ENCODE data around the gene HRH2.
"Not testable (repeated sequence)": the region's sequence is repeated elsewhere in the genome, so short reads cannot be mapped to it uniquely, and the experiment has no call there.

Gene HRH2

DNA sequence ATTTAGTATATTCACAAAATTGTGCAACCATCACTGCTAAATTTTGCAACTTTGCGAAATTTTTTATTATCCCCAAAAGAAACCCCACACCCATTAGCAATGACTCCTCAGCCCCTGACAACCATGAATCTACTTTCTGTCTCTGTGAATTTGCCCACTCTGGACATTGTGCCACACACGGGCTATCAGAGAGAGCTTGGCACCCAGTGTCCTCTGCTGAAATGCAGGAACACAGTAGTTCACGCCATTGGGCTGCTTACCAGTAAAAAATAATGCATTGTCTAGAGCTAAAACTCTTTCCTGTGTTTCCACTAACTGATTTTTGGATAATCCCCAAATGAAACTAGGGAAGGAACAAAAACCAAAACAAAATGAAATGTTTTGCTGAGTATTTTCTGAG is 60.0 kb downstream of the HRH2 start:
- DNase-seq: no peak

GRCh38 chr5:175718401-175719108 is 60.7 kb downstream of the HRH2 start:
- DNase-seq: peak; percentile 77 to 80

- DNase-seq: not testable (repeated sequence)
These were observed 61.2 kb downstream of the HRH2 start for GRCh38 chr5:175719109-175719432.

DNA sequence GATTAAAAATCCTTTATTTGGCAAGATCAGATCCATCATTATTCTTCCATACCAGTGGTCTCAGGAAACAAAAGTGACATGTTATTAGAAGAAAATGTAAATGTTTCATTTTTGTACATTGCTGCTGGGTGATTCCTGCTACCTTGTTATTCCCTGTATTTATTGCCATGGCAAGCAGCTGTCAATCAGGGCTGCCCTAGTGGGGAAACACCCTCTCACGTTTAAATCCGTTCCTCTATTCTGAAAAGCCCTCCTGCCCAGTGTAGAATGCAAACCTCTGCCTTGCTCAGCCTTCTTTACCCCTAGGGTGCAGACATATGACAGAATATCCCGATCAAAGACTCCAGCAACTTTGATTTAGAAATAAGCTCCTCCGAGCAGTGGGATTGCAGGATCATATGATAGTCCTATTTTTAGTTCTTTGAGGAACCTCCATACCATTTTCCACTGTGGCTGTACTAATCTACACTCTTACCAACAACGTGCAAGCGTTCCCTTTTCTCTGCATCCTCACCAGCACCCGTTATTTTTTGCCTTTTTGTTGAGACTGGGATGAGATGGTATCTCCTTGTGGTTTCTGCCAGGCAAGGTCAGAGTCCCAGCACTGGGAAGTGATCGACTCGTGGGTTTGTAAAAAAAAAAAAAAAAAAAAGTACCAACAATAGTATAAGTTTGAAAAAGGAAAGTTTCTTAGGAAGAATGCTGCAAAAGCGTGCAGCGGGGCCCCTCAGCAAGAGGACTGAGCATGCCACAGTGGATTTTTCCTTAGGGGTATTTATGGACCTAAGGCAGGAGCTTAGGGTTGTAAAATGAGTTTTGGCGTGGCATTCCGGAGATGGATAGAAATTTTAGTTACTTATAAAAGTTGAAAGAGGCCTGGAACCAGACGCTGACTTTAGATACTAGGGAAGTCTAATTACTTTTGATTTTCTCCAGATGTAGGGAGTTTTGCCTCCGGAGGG is 66.7 kb downstream of the HRH2 start:
- DNase-seq: no peak

DNA sequence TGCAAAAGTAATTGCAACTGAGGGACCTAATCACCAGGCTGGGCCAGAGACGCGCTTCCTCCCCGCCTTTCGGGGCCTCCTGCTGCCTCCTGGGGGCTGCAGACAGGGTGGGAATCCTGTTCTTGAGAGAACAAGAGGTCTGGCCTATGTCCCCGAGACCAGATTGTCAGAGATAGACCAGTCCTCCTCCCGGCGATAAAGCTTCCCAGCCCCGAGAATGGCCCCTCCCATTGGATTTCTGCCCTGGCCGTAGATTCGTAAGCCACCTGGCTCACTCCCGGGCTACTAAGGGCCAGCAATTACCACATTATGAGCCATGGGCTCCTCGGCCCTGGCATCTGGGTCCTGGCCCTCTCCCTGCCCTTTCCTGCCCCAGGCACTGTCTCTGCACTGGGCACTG is 70.4 kb downstream of the HRH2 start:
- no peak for DNase-seq

- DNase-seq: no peak
These were observed 71.3 kb downstream of the HRH2 start for GRCh38 chr5:175728885-175729828.

DNA sequence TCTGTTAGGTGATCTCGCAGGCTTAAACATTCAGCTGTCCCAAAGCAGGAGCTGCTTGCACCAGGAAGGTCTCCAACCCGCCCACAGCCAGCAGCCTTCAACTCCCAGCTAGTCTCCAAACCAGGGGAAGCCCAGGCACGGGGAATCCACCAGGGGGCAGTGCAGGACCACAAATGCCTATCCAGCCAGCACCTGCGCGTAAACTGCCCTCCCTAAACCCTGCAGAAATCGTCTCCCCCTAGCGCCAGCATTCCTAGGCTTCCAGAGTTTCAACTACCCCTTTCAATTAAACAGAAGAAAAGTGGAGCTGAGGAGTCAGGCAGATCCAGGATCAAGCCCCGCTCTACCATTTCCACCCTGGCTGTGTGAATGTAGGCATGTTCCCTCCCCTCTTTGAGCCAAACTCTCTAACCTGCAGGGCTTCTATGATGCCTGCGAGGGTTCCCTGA is 72.0 kb downstream of the HRH2 start:
- DNase-seq: peak; percentile 97 to 98

- DNase-seq: no peak
These were observed 73.3 kb downstream of the HRH2 start for GRCh38 chr5:175731172-175731571.

- no peak for DNase-seq
These were observed 74.0 kb downstream of the HRH2 start for GRCh38 chr5:175731756-175732465.

GRCh38 chr5:175733017-175733416 is 75.1 kb downstream of the HRH2 start:
- DNase-seq: no peak

DNA sequence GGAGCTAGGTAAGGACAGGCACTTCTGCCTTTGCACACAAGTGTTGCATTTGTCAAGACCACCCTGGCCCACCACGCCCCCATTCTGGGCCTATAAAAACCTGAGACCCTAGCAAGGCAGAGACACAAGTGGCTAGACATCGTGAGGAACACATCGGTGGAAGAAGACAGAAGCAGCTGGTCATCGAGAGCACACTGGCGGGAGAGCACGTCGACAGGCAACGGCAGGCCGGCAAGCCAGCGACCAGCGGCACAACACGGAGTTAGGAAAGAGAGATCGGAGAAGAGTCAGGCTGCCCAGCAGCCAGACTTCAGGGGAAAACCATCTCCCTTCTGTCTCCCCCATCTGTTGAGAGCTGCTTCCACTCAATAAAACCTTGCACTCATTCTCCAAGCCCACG is 76.1 kb downstream of the HRH2 start:
- no peak for DNase-seq

DNA sequence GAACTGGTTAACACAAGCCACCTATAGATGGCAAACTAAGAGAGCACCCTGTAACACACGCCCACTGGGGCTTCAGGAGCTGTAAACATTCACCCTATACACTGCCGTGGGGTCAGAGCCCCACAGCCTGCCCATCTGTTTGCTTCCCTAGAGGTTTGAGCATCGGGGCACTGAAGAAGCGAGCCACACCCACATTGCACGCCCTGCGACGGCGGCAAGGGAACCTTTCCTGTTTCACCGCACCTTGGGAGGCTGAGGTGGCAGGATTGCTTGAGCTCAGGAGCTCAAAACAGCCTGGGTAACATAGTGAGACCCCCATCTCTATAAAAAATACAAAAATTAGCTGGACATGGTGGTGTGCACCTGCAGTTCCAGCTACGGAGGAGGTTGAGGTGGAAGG is 76.6 kb downstream of the HRH2 start:
- no peak for DNase-seq

- DNase-seq: no peak
These were observed 77.8 kb downstream of the HRH2 start for GRCh38 chr5:175735701-175736100.

GRCh38 chr5:175736652-175737051 is 78.8 kb downstream of the HRH2 start:
- no peak for DNase-seq

DNA sequence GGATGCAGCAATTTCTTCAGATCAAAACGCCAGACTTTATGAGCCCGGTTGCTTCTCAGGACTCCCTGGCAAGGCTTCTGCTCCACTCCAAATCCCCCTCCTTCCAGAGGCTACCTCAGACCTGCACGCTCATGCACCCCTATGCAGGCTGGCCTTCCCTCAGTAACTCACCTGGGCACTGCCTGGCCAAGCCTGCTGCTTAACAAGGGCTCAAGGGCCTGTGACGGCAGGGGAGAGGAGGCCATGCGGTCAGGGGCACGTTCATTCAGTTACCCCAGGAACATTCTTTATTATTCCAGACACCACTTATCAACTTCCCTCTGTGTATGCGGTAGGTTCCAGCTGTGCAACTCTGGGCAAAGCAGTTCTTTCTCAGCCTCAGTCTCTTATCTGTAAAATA is 79.6 kb downstream of the HRH2 start:
- no peak for DNase-seq

DNA sequence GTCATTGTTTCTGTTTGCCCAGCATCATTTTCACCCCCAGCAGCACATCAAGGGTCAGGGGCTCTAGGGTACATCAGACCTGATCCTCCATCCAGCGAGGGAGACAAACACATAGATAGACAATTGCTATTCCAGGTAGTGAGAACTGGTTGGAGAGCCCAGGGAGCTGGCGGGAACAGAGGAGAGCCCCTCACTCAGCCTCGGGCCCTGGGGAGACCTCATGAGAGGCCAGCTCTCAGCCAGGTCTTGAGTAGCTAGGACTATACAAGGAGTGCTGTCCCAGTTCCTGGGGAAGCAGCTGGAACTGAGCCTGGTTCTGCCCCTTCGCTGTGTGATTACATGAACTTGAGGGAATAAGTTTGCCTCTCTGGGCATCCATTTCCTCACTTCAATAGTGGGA is 80.3 kb downstream of the HRH2 start:
- no peak for DNase-seq

GRCh38 chr5:175738602-175739133 is 80.8 kb downstream of the HRH2 start:
- DNase-seq: no peak

DNA sequence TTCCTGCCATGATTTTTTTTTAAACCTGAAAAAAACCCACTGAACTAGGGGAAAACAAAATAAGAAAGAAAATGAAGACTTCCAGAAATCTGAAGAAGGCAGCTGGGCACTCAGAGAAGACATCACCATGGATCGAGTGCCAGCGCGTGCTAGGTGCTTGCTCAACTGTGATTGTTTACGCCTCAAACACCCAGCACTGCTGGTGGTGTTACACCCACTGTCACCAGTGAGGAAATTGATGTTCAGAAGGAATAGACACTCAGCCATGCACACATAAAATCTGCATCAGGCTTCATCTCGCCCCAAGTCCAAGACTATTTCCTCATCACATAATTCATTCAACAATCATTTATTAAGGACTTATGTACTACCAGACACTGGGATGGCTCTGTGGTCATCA is 82.1 kb downstream of the HRH2 start:
- DNase-seq: no peak

DNA sequence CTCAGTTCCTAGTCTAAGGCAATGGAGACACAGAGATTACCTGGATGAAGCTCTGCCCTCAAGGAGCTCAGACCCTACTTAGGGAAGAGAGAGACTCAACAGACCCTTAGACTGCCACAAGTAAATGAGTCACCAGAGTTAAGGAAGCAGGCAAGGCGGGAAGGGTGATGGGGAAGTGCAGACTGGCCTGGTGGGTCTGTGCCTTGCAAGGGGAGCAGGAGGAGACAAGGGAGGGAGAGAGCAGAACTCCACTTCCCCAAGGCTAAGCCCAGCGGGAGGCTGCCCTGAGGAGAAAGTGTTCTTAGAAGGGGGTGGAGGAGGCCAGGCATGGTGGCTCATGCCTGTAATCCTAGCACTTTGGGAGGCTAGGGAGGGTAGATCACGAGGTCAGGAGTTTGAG is 83.7 kb downstream of the HRH2 start:
- no peak for DNase-seq

DNA sequence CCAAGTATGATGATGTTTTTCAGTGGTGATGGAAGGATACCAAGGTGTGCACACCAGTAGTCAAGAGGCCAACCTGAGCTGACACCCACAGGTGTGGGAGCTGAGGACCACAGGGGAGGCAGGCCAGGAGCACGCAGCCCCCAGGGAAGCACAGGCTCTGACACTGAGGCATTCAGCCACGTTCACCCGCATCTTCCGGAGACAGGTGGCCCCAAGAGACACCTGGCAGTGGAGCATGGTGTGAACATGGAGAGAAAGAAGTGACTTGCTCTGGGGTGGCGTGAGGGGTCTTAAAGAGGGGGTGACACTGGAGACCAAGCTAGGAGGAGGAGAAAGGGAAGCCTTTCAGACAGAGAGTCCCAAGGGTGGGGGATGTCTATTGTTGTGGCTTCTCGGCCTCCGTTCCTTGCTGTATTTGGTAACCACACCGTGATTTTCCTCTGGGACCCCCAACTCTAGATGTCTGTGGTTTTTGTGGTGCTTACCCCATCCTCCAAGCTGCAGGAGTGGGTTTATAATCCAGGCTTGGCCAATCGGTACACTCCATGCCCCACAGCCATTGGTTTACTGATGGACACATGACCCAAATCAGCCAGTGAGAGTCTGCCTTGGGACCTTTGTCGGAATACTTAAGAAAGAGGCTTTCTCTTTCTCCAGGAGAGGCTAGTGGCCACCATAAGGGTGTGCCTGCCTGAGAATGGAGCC is 84.6 kb downstream of the HRH2 start:
- no peak for DNase-seq

- DNase-seq: no peak
These were observed 85.9 kb downstream of the HRH2 start for GRCh38 chr5:175743676-175744210.

Data from activated CD4-positive, alpha-beta T cell treated with anti-CD3 and anti-CD28 coated beads, Interleukin-2, amount 50 U/mL, for 48 hours (primary cell).